Measurements from ENCODE around the gene FAM241A.
A peak's percentile ranks its signal among the peaks of the same experiment; 100 is the strongest.

FAM241A gene

GRCh38 chr4:112222219-112222955 lies 77.1 kb downstream of the FAM241A start:
- Histone ChIP-seq H3K4me1 (no peaks in the 10 kb centered on the region), H3K27me3 (peaks cover 7% of the 10 kb centered on the region), H3K4me3 (ENCODE audit: low read depth, low read length) (no peak overlapping the region), H3K9me3 (peaks cover 3% of the 10 kb centered on the region; the same call in 1 of the 2 replicates), H3K36me3 (no peaks in the 10 kb centered on the region)
- DNase-seq = no peak
- TF ChIP-seq, protein P1, sequence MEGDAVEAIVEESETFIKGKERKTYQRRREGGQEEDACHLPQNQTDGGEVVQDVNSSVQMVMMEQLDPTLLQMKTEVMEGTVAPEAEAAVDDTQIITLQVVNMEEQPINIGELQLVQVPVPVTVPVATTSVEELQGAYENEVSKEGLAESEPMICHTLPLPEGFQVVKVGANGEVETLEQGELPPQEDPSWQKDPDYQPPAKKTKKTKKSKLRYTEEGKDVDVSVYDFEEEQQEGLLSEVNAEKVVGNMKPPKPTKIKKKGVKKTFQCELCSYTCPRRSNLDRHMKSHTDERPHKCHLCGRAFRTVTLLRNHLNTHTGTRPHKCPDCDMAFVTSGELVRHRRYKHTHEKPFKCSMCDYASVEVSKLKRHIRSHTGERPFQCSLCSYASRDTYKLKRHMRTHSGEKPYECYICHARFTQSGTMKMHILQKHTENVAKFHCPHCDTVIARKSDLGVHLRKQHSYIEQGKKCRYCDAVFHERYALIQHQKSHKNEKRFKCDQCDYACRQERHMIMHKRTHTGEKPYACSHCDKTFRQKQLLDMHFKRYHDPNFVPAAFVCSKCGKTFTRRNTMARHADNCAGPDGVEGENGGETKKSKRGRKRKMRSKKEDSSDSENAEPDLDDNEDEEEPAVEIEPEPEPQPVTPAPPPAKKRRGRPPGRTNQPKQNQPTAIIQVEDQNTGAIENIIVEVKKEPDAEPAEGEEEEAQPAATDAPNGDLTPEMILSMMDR (IDR thresholded peaks at IDR 0.05; ENCODE audit: low read depth, low read length) = no peak

DNA sequence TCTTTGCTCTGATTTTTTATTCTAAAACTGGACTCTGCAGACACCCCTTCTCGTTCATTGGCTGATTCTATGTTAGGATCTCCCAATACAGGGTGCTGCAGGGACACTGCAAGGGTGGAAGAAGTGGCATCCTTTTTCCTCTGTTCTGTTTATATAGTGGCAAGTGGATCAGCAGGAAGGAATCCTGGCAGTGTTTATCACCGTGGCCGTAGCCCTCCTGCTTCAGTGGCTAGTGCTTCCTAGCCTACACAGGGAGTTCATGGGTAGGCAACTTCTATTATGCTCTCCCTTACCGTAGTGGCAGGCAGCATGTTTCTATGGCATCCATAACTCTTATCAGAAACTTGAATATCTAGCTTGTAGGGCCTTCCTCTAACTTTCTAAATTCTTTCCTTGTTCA lies 79.9 kb downstream of the FAM241A start:
- H3K27me3 ChIP-seq = no peaks in the 10 kb centered on the region
- no peaks in the 10 kb centered on the region for H3K4me1 ChIP-seq
- H3K4me3 ChIP-seq (ENCODE audit: low read depth, low read length) = no peak overlapping the region
- peaks cover 3% of the 10 kb centered on the region; the same call in 1 of the 2 replicates for H3K9me3 ChIP-seq
- TF ChIP-seq, protein P1 (IDR thresholded peaks at IDR 0.05; ENCODE audit: low read depth, low read length) = no peak
- no peaks in the 10 kb centered on the region for H3K36me3 ChIP-seq
- DNase-seq = no peak

DNA sequence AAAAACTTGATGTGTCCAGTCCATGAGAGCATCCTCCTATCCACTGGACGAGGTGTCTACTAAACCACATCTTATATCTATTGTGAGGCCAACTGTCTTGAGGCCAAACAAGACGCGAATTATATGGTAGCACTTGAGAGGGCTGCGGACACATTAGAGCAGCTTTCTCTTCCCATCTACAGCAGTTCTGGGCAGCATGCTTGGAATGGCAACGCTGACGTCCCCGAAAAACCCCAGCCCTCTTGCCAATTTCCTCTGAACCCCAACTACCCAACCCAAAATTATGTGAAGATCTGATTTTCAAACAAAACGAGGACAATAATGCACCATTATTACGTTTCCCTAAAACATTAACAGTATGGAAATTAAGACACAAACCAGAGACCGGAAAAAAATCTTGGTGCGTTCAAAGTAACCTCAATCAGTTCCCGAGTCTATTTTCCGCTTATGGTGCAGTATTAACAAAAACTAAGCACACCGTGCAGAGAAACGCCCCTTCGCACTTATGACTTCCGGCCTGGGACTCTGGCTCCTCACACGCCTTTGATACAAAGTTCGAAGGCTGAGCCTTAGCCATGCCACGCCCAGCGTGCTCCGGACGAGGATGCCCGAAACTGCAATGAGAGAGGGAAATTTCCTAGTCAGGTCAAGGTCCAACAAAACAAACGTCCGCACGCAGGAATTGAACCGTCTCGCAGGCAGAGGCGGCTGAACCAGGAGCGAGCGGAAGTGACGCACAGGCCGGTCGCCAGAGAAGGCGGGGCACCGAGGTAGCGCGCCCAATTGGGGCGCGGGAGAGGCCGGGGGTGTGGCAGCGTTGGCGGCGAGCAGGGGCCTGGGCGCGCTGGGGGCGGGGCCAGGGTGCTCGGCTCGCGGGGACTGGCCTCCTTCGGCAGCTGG lies 85.9 kb downstream of the FAM241A start:
- Histone ChIP-seq H3K4me1 (no peaks in the 10 kb centered on the region), H3K4me3 (ENCODE audit: low read depth, low read length) (peak overlapping the region; percentile 89), H3K27me3 (no peaks in the 10 kb centered on the region), H3K36me3 (peaks cover 3% of the 10 kb centered on the region; the same call in 1 of the 2 replicates), H3K9me3 (no peaks in the 10 kb centered on the region)
- TF ChIP-seq, protein P1 (IDR thresholded peaks at IDR 0.05; ENCODE audit: low read depth, low read length) = no peak
- peak; percentile 99 for DNase-seq

DNA sequence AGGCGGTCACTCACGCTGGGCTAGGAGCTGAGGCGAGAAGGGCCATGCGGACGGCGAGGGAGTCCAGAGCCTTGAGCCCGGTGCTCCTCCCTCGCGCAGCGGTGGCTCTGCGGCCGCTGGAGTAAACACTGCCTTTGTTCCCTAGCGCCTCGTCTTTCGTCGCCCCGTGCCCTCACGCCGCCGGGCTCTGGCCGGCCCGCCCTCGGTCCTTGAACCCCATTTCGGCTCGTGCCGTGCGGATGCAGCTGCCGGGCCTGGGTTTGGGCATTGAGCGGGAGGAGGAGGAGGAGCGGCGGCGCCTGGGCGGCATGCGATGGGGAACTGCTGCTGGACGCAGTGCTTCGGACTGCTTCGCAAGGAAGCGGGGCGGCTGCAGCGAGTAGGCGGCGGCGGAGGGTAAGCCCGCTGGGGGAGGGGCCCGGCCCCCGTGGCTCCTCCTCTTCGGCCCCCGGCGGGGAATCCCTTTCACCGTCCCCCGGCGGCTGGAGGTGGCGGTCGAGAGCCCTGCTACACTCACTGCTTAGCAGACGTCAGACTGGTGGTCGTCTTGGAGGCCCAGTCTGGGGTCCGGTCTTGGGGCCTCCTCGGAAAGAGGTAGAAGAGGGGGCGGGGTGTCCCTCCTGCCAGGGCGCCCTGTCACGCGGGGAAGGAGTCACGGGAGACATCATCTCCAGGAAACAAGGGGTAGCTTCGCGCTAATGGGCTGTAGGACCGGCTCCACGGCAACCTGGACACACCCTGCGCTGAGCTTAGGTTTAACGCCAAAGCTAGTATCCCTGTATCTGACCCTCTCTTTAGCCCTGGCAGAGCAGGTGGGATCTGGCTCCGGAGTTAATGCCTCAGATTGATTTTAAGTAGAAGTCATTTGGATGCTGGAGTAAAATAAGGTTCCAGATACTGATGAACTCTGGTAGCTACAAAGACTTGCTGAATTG lies 86.8 kb downstream of the FAM241A start, which contains the start of gene AP1AR:
Gene AP1AR, plus strand, starts transcription at position 9 of the 935 bp plus-strand sequence. Its CDS starts 305 bp downstream, at position 314.
- DNase-seq = peak; percentile 93
- TF ChIP-seq, protein P1 (IDR thresholded peaks at IDR 0.05; ENCODE audit: low read depth, low read length) = peak; percentile 35
- H3K9me3 ChIP-seq = no peaks in the 10 kb centered on the region
- H3K4me3 ChIP-seq (ENCODE audit: low read depth, low read length) = peak within 1 kb of the TSS; percentile 89
- peaks cover 3% of the 10 kb centered on the region; the same call in 1 of the 2 replicates for H3K36me3 ChIP-seq
- no peaks in the 10 kb centered on the region for H3K4me1 ChIP-seq
- no peaks in the 10 kb centered on the region for H3K27me3 ChIP-seq

GRCh38 chr4:112234952-112235609 lies 89.8 kb downstream of the FAM241A start:
- DNase-seq = peak; percentile 65
- Histone ChIP-seq H3K36me3 (peaks cover 3% of the 10 kb centered on the region; the same call in 1 of the 2 replicates), H3K9me3 (no peaks in the 10 kb centered on the region), H3K27me3 (no peaks in the 10 kb centered on the region), H3K4me1 (no peaks in the 10 kb centered on the region), H3K4me3 (ENCODE audit: low read depth, low read length) (no peak overlapping the region)
- TF ChIP-seq, protein P1 (IDR thresholded peaks at IDR 0.05; ENCODE audit: low read depth, low read length) = peak; percentile 89
